ENCODE results near the gene TNFRSF13B. TPM values are rescaled to one million over a fixed set of nuclear protein-coding genes. Genes with fewer than 3 reads are reported as not detected.

TNFRSF13B gene
- total and polyA plus RNA-seq, 10 of the 15 experiments (the other 5 are each of a cell fraction or from before 2014, with no cell fraction given): 15.5 to 231 (median 119) TPM

GRCh38 chr17:16968786-16969185, 3.1 kb downstream of the TNFRSF13B start:
- no peaks in the 10 kb centered on the region for H4K20me1 ChIP-seq (ENCODE audit: control insufficient read depth, insufficient read depth)
- in situ Hi-C loops (cut with MboI) (no loop called here), intact Hi-C loops (cut with micrococcal nuclease; ENCODE audit: unreplicated experiment) (loop anchor here (1.0 kb wide), 1 partner anchor 8 kb away; no protein-coding TSS in a partner anchor)
- peaks cover 31% of the 10 kb centered on the region for H3K4me1 ChIP-seq (ENCODE audit: control insufficient read depth, insufficient read depth, low read length)
- H3K36me3 ChIP-seq (ENCODE audit: control insufficient read depth in 2 of 2, insufficient read depth in 2 of 2, low read length in 1 of 2): peaks cover 0 to 2% of the 10 kb centered on the region in 2 experiments; a peak in 1 of 4 replicates
- no TSS peak for BruUV-seq (replicated peaks)
- ChIA-PET CTCF (interaction anchor here (1.7 to 19.5 kb wide), 4 partner anchors 8 to 53 kb away, joined by 6 to 361 read pairs (median 40); no protein-coding TSS in a partner anchor), POLR2A (interaction anchor here (1.0 to 19.7 kb wide), 3 partner anchors 13 to 49 kb away, joined by 4 to 656 read pairs (median 4); no protein-coding TSS in a partner anchor), RAD21 (ENCODE audit: unreplicated experiment) (interaction anchor here (1.1 to 30.7 kb wide), 3 partner anchors 16 to 24 kb away, joined by 3 to 913 read pairs (median 4); no protein-coding TSS in a partner anchor), SMC1A (ENCODE audit: uncharacterized antibody, unreplicated experiment) (interaction anchor here (1.3 to 21.4 kb wide), 8 partner anchors 9 to 560 kb away, joined by 4 to 812 read pairs (median 6); no protein-coding TSS in a partner anchor)
- DNase-seq (ENCODE audit: low read depth, low spot score): no peak
- H3K4me3 ChIP-seq: peak overlapping the region; percentile 94
- no peak for FAIRE-seq
- H3K27me3 ChIP-seq (replicated peaks in 1 of 2; ENCODE audit: control insufficient read depth in 2 of 2, insufficient read depth in 2 of 2, low read length in 1 of 2): no peaks in the 10 kb centered on the region
- H2AFZ ChIP-seq (ENCODE audit: control insufficient read depth, low read depth, low read length): no peak overlapping the region
- peak overlapping the region; percentile 79 for H3K4me2 ChIP-seq (ENCODE audit: control insufficient read depth, insufficient read depth)
- H3K27ac ChIP-seq (ENCODE audit: control insufficient read depth, insufficient read depth): peak overlapping the region; percentile 92
- H3K79me2 ChIP-seq (ENCODE audit: control insufficient read depth, insufficient read depth, low read length): peaks cover 87% of the 10 kb centered on the region
- 0% methylated on average over 1 of the region's 1 CpG for WGBS (ENCODE audit: insufficient coverage, insufficient replicate concordance, low lambda C conversion rate, missing lambda C conversion rate)
- no peaks in the 10 kb centered on the region; the same call in 2 of the 3 replicates for H3K9me3 ChIP-seq (replicated peaks; ENCODE audit: control insufficient read depth, insufficient read depth, low read length)
- H3K9ac ChIP-seq (ENCODE audit: control insufficient read depth, insufficient read depth, low read length): peak overlapping the region; percentile 73
- peak; percentile 8 for ATAC-seq
- TF ChIP-seq ZBTB4 (CRISPR knock-in tag; IDR thresholded peaks at IDR 0.05) (no peak), RAD21 (IDR thresholded peaks at IDR 0.05; ENCODE audit: insufficient read depth, low read depth, low read length) (no peak), CUX1 (IDR thresholded peaks at IDR 0.05; ENCODE audit: insufficient replicate concordance, low read depth, low read length) (no peak), RELB (IDR thresholded peaks at IDR 0.05; ENCODE audit: low read depth) (peak; percentile 44; the same call in 1 of the 2 replicates), IKZF1 (conservative IDR thresholded peaks at IDR 0.05) (peak; percentile 29; the same call in 1 of the 2 replicates), ZNF592 (IDR thresholded peaks at IDR 0.05) (no peak), LARP7 (IDR thresholded peaks at IDR 0.05) (no peak), RFX5 (IDR thresholded peaks at IDR 0.05; ENCODE audit: low read depth, low read length) (peak; percentile 67)
